AG04449 (cell line): ENCODE data around the gene RIPPLY2.

Source experiments
- CTCF ChIA-PET: fragments of 350-600 bp; formaldehyde crosslinking; extraction: SDS; loops from one replicate; lab custom pipeline; 2021; ENCODE audit warnings: antibody characterized with exemption; lab: Yijun Ruan, JAX
- POLR2A ChIA-PET: fragments of 400-600, 350-600 bp; formaldehyde crosslinking; extraction: SDS; loops from one replicate; lab custom pipeline; 2020; ENCODE audit warnings: antibody characterized with exemption, inconsistent platforms; lab: Yijun Ruan, JAX
- DNase-seq: peaks from one replicate; pipeline ENCODE4 v3.0.0-alpha.2; 2010; ENCODE audit warnings: low read depth, low spot score
- H3K4me3 ChIP-seq: 2 replicates; pipeline ENCODE4 v1.5.1; 2011; ENCODE audit warnings: low read depth, mild to moderate bottlenecking, control low read depth, low read length
- TF ChIP-seq, protein P1 (sequence below): IDR thresholded peaks from one replicate; pipeline ENCODE4 v1.5.1; 2011; ENCODE audit warnings: mild to moderate bottlenecking, moderate library complexity, low read length, control low read depth, inconsistent platforms; ENCODE audit not compliant: insufficient read depth; ENCODE audit errors: missing control alignments

RIPPLY2 gene

DNA sequence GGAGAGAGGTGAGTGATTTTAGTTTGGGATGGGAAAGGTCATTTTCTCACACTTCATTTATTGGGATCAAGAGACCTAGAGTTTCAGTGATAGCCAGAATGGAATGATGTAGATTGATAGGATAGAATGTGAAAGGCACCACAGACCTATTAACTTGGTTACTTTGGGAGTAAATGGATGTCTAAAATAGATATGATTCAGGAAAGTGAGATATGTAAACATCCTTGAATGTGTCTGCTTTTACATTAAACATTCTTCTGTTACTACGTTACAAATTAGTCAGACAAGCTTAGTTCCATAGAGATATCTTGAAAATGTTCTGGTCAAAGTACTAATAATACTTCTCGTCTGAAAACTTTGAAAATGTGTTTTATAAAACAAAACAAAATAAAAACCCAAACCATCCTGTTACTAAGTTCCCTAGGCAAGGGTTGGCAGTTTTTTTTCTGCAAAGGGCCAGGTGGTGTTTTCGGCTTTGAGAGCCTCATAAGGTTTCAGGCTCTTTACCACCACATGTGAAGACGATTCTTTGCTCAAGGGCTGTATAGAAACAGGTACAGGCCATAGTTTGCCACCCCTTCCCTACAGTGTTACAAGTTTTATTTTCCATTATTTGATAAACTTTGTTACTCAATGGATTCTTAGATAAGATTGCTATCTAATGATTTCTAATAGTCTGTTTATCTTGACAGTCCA lies 9.8 kb downstream of the RIPPLY2 start:
- DNase-seq, result no peak
- H3K4me3 ChIP-seq, result no peak overlapping the region
- POLR2A ChIA-PET, result no interaction called here
- TF ChIP-seq, protein P1, sequence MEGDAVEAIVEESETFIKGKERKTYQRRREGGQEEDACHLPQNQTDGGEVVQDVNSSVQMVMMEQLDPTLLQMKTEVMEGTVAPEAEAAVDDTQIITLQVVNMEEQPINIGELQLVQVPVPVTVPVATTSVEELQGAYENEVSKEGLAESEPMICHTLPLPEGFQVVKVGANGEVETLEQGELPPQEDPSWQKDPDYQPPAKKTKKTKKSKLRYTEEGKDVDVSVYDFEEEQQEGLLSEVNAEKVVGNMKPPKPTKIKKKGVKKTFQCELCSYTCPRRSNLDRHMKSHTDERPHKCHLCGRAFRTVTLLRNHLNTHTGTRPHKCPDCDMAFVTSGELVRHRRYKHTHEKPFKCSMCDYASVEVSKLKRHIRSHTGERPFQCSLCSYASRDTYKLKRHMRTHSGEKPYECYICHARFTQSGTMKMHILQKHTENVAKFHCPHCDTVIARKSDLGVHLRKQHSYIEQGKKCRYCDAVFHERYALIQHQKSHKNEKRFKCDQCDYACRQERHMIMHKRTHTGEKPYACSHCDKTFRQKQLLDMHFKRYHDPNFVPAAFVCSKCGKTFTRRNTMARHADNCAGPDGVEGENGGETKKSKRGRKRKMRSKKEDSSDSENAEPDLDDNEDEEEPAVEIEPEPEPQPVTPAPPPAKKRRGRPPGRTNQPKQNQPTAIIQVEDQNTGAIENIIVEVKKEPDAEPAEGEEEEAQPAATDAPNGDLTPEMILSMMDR, result no peak
- CTCF ChIA-PET, result no interaction called here

DNA sequence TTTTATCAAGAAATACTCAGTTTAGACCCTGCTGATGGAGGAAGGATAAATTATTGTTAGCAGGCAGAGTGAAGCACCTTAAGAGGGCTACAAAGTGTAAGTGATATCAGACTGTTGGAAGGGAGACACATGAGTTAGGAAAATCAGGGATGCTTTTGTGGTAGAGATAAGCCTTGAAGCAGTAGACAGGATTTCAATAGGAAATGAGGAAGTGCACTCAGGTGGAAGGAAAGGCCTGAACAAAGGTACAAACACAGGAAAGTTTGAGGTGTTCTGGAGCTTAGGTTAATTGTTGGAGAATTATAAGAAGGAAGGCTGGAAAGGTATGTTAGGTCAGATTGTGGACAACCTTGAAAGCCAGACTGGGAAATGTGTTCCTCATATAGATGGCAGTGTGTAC lies 13.9 kb downstream of the RIPPLY2 start:
- DNase-seq, result no peak
- no peak overlapping the region for H3K4me3 ChIP-seq
- ChIA-PET CTCF (interaction anchor here (1.1 kb wide), 1 partner anchor 353 kb away, joined by 4 read pairs; no protein-coding TSS in a partner anchor), POLR2A (no interaction called here)
- TF ChIP-seq, protein P1, result no peak

DNA sequence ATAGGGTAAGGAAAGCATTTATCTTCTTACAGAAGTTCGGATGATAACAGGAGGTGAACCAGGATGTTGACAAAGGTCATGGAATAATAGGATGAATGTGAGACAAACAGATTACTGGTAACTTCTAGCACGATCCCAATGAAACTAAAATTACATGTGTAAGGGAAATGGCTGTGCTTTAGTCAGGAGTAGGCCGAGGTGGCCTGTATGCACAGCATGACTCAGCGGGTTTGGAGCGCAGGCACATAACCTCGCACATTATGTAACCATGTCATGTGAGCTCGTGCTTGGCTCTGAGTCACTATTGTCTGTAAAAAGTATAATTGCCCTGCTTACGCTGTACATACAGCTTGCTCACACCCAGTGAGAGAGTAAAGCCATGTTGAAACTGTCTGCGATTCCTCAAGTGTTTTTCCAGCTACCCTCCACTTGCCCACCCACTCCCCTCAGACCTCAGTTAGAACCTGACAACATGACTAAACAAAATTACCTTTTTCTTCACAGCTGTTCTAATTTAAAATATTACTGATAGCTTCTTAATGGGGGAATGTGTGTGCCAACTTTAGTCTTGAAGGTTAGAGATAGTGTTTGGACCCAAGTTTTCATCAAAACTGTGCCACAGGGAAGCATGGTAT lies 14.5 kb downstream of the RIPPLY2 start:
- no peak overlapping the region for H3K4me3 ChIP-seq
- DNase-seq, result peak; percentile 81
- ChIA-PET CTCF (interaction anchor here (0.6 to 1.4 kb wide), 2 partner anchors 8 to 252 kb away, joined by 3 read pairs; partner anchors contain the start of gene CYB5R4), POLR2A (interaction anchor here (1.2 kb wide), 1 partner anchor 8 kb away, joined by 3 read pairs; no protein-coding TSS in a partner anchor)
- TF ChIP-seq, protein P1, result no peak

DNA sequence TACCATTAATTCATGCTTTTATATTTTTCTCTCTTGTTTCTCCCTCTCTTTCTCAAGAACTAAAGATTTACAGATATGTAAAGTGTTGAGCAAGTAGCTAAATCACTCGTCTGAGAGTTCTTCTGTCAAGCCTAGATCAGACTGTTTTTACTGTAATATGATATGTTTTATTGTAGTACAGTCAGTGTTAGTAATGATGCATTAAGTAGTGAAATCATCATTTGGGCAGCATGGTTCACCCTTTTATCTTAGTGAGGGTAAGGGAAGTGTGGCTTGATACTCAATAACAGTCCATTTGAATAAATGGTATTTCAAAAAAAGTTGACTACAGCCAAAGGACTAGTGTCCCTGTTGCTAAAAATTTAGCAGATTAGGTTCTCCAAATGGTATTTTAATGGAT lies 15.5 kb downstream of the RIPPLY2 start:
- CTCF ChIA-PET, result interaction anchor here (1.4 kb wide), 1 partner anchor 9 kb away, joined by 3 read pairs; the partner anchor contains the start of gene CYB5R4
- POLR2A ChIA-PET, result interaction anchor here (1.2 kb wide), 1 partner anchor 9 kb away, joined by 3 read pairs; no protein-coding TSS in a partner anchor
- TF ChIP-seq, protein P1, result no peak
- no peak for DNase-seq
- no peak overlapping the region for H3K4me3 ChIP-seq

DNA sequence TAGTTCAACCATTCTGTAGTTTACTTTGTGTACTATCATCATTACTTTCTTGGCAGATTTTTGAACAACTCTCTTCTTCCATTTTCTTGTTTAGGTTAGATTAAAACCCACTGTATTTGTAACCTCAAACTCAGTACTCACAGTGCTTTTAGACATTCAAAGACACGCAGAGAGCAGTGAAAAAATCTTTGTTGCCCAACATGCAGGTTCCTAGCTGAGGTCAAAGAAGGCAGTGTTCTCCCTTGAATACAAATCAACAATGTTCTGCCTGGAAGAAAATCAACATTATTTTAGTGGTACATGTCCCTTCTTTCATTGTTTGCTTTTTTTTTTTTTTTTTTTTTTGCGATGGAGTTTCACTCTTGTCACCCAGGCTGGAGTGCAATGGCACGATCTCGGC lies 17.5 kb downstream of the RIPPLY2 start:
- H3K4me3 ChIP-seq, result no peak overlapping the region
- TF ChIP-seq, protein P1, result no peak
- ChIA-PET CTCF (interaction anchor here (0.7 to 1.0 kb wide), 2 partner anchors 357 to 1321 kb away, joined by 3 to 4 read pairs; partner anchors contain the start of gene CEP162), POLR2A (no interaction called here)
- DNase-seq, result no peak
